H9 (cell line): ENCODE results near the gene CDC6. TPM values are rescaled to one million over a fixed set of nuclear protein-coding genes. Genes with fewer than 3 reads are reported as not detected.

Experiments used
- DNase-seq: peaks from one replicate; pipeline ENCODE4 v3.0.0-alpha.2; 2017
- H2AFZ ChIP-seq: one replicate; pipeline ENCODE4 v1.6.1; 2013; ENCODE audit warnings: mild to moderate bottlenecking, low read length, control low read depth, moderate library complexity
- H2AK5ac ChIP-seq: 2 replicates; pipeline ENCODE4 v1.6.1; 2013; ENCODE audit warnings: low read length, control low read depth, mixed read lengths; ENCODE audit not compliant: insufficient read length
- H2BK120ac ChIP-seq: one replicate; pipeline ENCODE4 v1.6.1; 2013; ENCODE audit warnings: low read depth, mild to moderate bottlenecking, low read length, control low read depth, inconsistent platforms; ENCODE audit not compliant: poor library complexity, severe bottlenecking
- H2BK12ac ChIP-seq: 2 replicates; pipeline ENCODE4 v1.6.1; 2013; ENCODE audit warnings: low read length, control low read depth, mixed read lengths, low read depth; ENCODE audit not compliant: insufficient read length
- H2BK15ac ChIP-seq: 2 replicates; pipeline ENCODE4 v1.6.1; 2013; ENCODE audit warnings: low read depth, low read length, control low read depth
- H2BK20ac ChIP-seq: one replicate; pipeline ENCODE4 v1.6.1; 2013; ENCODE audit warnings: low read depth, mild to moderate bottlenecking, low read length, control low read depth, inconsistent platforms; ENCODE audit not compliant: poor library complexity, severe bottlenecking
- H2BK5ac ChIP-seq: 2 replicates; pipeline ENCODE4 v1.6.1; 2013; ENCODE audit warnings: low read length, control low read depth, mixed read lengths; ENCODE audit not compliant: insufficient read length
- H3K14ac ChIP-seq: 2 replicates; pipeline ENCODE4 v1.6.1; 2013; ENCODE audit warnings: low read length, control low read depth; ENCODE audit not compliant: insufficient read depth
- H3K18ac ChIP-seq: 2 replicates; pipeline ENCODE4 v1.6.1; 2013; ENCODE audit warnings: low read depth, mild to moderate bottlenecking, mixed read lengths, low read length, control low read depth; ENCODE audit not compliant: insufficient read length
- H3K23ac ChIP-seq: 2 replicates; pipeline ENCODE4 v1.6.1; 2013; ENCODE audit warnings: low read length, control low read depth, mixed read lengths, low read depth; ENCODE audit not compliant: insufficient read length
- H3K23me2 ChIP-seq: 2 replicates; pipeline ENCODE4 v1.6.1; 2013; ENCODE audit warnings: low read depth, mild to moderate bottlenecking, mixed read lengths, low read length, control low read depth; ENCODE audit not compliant: insufficient read length, poor library complexity, severe bottlenecking
- H3K27ac ChIP-seq: 2 replicates; pipeline ENCODE4 v1.5.1; 2013; ENCODE audit warnings: low read length, control low read depth, mixed read lengths, low read depth; ENCODE audit not compliant: insufficient read length
- H3K27me3 ChIP-seq: 2 replicates; pipeline ENCODE4 v1.6.1; 2013; ENCODE audit warnings: low read length, control low read depth, inconsistent platforms; ENCODE audit not compliant: insufficient read depth
- H3K4ac ChIP-seq: 2 replicates; pipeline ENCODE4 v1.6.1; 2013; ENCODE audit warnings: low read depth, mild to moderate bottlenecking, control low read depth, inconsistent platforms, low read length, moderate library complexity
- H3K4me1 ChIP-seq: 2 replicates; pipeline ENCODE4 v1.6.1; 2013; ENCODE audit warnings: low read length, control low read depth, inconsistent platforms; ENCODE audit not compliant: insufficient read depth
- H3K4me2 ChIP-seq: 2 replicates; pipeline ENCODE4 v1.6.1; 2013; ENCODE audit warnings: low read length, control low read depth, mixed read lengths; ENCODE audit not compliant: insufficient read length, insufficient read depth
- H3K56ac ChIP-seq: 2 replicates; pipeline ENCODE4 v1.6.1; 2013; ENCODE audit warnings: low read depth, mild to moderate bottlenecking, mixed read lengths, low read length, control low read depth; ENCODE audit not compliant: insufficient read length
- H3K79me1 ChIP-seq: 2 replicates; pipeline ENCODE4 v1.6.1; 2013; ENCODE audit warnings: low read depth, mild to moderate bottlenecking, moderate library complexity, low read length, control low read depth, inconsistent platforms; ENCODE audit not compliant: insufficient read depth, poor library complexity, severe bottlenecking
- H3K79me2 ChIP-seq: 2 replicates; pipeline ENCODE4 v1.6.1; 2013; ENCODE audit warnings: low read length, control low read depth, inconsistent platforms; ENCODE audit not compliant: insufficient read depth
- H3K9ac ChIP-seq: 2 replicates; pipeline ENCODE4 v1.6.1; 2013; ENCODE audit warnings: low read length, control low read depth, mixed read lengths; ENCODE audit not compliant: insufficient read length; ENCODE audit errors: extremely low read depth
- H3K9me3 ChIP-seq: one replicate; pipeline ENCODE4 v1.6.1; 2013; ENCODE audit warnings: low read depth, low read length, inconsistent platforms; ENCODE audit not compliant: control insufficient read depth
- H3T11ph ChIP-seq: one replicate; pipeline ENCODE4 v1.6.1; 2013; ENCODE audit warnings: mild to moderate bottlenecking, low read length, control low read depth, inconsistent platforms
- H4K20me1 ChIP-seq: one replicate; pipeline ENCODE4 v1.6.1; 2013; ENCODE audit not compliant: control insufficient read depth, insufficient read length, insufficient read depth
- H4K5ac ChIP-seq: 2 replicates; pipeline ENCODE4 v1.6.1; 2013; ENCODE audit warnings: low read depth, mild to moderate bottlenecking, mixed read lengths, low read length, control low read depth; ENCODE audit not compliant: insufficient read length
- H4K8ac ChIP-seq: replicated peaks from 2 replicates; pipeline ENCODE4 v1.6.1; 2013; ENCODE audit warnings: low read length, control low read depth, mixed read lengths, low read depth; ENCODE audit not compliant: insufficient read length
- H4K91ac ChIP-seq: 2 replicates; pipeline ENCODE4 v1.6.1; 2013; ENCODE audit warnings: low read depth, mild to moderate bottlenecking, moderate library complexity, mixed read lengths, low read length, control low read depth; ENCODE audit not compliant: insufficient read length
- H3K27ac Mint-ChIP-seq, 3 experiments: 2 replicates in 2 of 3; 3 replicates in 1 of 3; pipeline ENCODE4 v1.8.0; 2020 to 2021; ENCODE audit warnings: mixed read lengths in 3 of 3, mild to moderate bottlenecking in 1 of 3, moderate library complexity in 1 of 3
- H3K27me3 Mint-ChIP-seq: 2 replicates; pipeline ENCODE4 v1.8.0; 2021; ENCODE audit warnings: low read depth, mild to moderate bottlenecking, moderate library complexity, mixed read lengths
- H3K36me3 Mint-ChIP-seq, 3 experiments: 2 replicates in 2 of 3; 3 replicates in 1 of 3; pipeline ENCODE4 v1.8.0; 2020 to 2021; ENCODE audit warnings: low read depth in 3 of 3, mixed read lengths in 3 of 3; ENCODE audit not compliant: insufficient read depth in 1 of 3
- H3K4me1 Mint-ChIP-seq, 2 experiments: 2 replicates each; pipeline ENCODE4 v1.8.0; 2020; ENCODE audit warnings: mixed read lengths in 2 of 2
- H3K4me3 Mint-ChIP-seq, 2 experiments: 2 replicates in 1 of 2; 3 replicates in 1 of 2; pipeline ENCODE4 v1.8.0; 2020 to 2021; ENCODE audit warnings: mild to moderate bottlenecking in 2 of 2, mixed read lengths in 2 of 2, moderate library complexity in 1 of 2
- H3K9me3 Mint-ChIP-seq, 2 experiments: 2 replicates in 1 of 2; 3 replicates in 1 of 2; pipeline ENCODE4 v1.8.0; 2020; ENCODE audit warnings: mild to moderate bottlenecking in 2 of 2, mixed read lengths in 2 of 2, moderate library complexity in 1 of 2
- CTCF ChIP-seq: fragments of 200-600 bp; sonication (generic); conservative IDR thresholded peaks from 3 replicates; pipeline ENCODE4 v1.8.0; 2021; ENCODE audit warnings: antibody characterized with exemption, mild to moderate bottlenecking
- WGBS: extraction: QIAGEN DNeasy Blood & Tissue Kit; methylation state at CpG from one replicate; pipeline ENCODE4 v1.1.7; 2013; ENCODE audit warnings: missing lambda C conversion rate, low lambda C conversion rate, mixed read lengths; ENCODE audit not compliant: insufficient read length; ENCODE audit errors: extremely low coverage; 5-methylcytosine and 5-hydroxymethylcytosine counted together
- total RNA-seq: library from RNA; stranded (reverse); gene quantifications from 2 replicates; pipeline ENCODE4 v1.2.1, GENCODE V29; 2021

Gene CDC6
- total RNA-seq, 1 experiment from 2014 or later = 131 TPM

GRCh38 chr17:40309031-40309948, 21.6 kb downstream of the CDC6 start, which contains the start of gene RARA:
Gene RARA, plus strand, starts transcription at chr17:40309180. Its CDS starts 22,039 bp downstream, at chr17:40331219.
- H3K27me3 ChIP-seq = no peaks in the 10 kb centered on the region
- no peak for TF ChIP-seq CTCF
- no peak within 1 kb of the TSS for H2BK12ac ChIP-seq
- H4K91ac ChIP-seq = no peak within 1 kb of the TSS
- Mint-ChIP-seq H3K36me3 (peaks cover under 1 to 12% (median 2%) of the 10 kb centered on the region in 3 experiments; a peak in 4 of 7 replicates), H3K9me3 (no peaks in the 10 kb centered on the region), H3K4me3 (no peak within 1 kb of the TSS), H3K4me1 (peaks cover 27 to 31% of the 10 kb centered on the region in 2 experiments), H3K27me3 (peaks cover 24% of the 10 kb centered on the region), H3K27ac (peak within 1 kb of the TSS in 1 of 3 experiments; percentile 97; a peak in 3 of 7 replicates)
- no peak within 1 kb of the TSS for H3K18ac ChIP-seq
- H4K8ac ChIP-seq = no peak within 1 kb of the TSS
- H3K79me1 ChIP-seq = no peaks in the 10 kb centered on the region
- H4K5ac ChIP-seq = no peak within 1 kb of the TSS
- H3K14ac ChIP-seq = no peak within 1 kb of the TSS
- H2AFZ ChIP-seq = no peak within 1 kb of the TSS
- H3K4me1 ChIP-seq = peaks cover 16% of the 10 kb centered on the region; the same call in 1 of the 2 replicates
- no peak within 1 kb of the TSS for H3K9ac ChIP-seq
- peak within 1 kb of the TSS; percentile 57 for H3K4me2 ChIP-seq
- peak; percentile 93 for DNase-seq
- no peak within 1 kb of the TSS for H3K4ac ChIP-seq
- no CpG with 5 or more reads among the region's 20 CpGs for WGBS
- no peaks in the 10 kb centered on the region for H3K79me2 ChIP-seq
- H2BK20ac ChIP-seq = no peak within 1 kb of the TSS
- H3K9me3 ChIP-seq = no peaks in the 10 kb centered on the region
- H3K27ac ChIP-seq = no peak within 1 kb of the TSS
- no peak within 1 kb of the TSS for H2BK15ac ChIP-seq
- no peak within 1 kb of the TSS for H3T11ph ChIP-seq
- H3K23ac ChIP-seq = no peak within 1 kb of the TSS
- no peak within 1 kb of the TSS for H3K56ac ChIP-seq
- peaks cover 6% of the 10 kb centered on the region for H3K23me2 ChIP-seq
- no peak within 1 kb of the TSS for H2AK5ac ChIP-seq
- no peaks in the 10 kb centered on the region for H4K20me1 ChIP-seq
- H2BK120ac ChIP-seq = no peak within 1 kb of the TSS
- H2BK5ac ChIP-seq = no peak within 1 kb of the TSS
